Calu3 (cell line): ENCODE data around the gene TARDBP. TPM values are rescaled to one million over a fixed set of nuclear protein-coding genes. Genes with fewer than 3 reads are reported as not detected.

Experiments
- BruUV-seq: library from RNA; stranded (reverse); fragments of 400-500 nt; replicated peaks from 2 replicates; lab custom pipeline; 2021; lab: Mats Ljungman, UMichigan
- CTCF ChIA-PET: fragments of 300-600 bp; sonication (Branson Sonifier 250); formaldehyde crosslinking; loops from one replicate; lab custom pipeline; 2022; ENCODE audit warnings: antibody characterized with exemption; lab: Charles Lee
- DNase-seq: peaks from one replicate; pipeline ENCODE4 v3.0.0; 2022
- H3K27ac Mint-ChIP-seq: one replicate; pipeline ENCODE4 v1.8.0; 2022; ENCODE audit warnings: mixed read lengths; ENCODE audit not compliant: unreplicated experiment
- H3K27me3 Mint-ChIP-seq: one replicate; pipeline ENCODE4 v1.8.0; 2022; ENCODE audit warnings: mixed read lengths; ENCODE audit not compliant: unreplicated experiment
- H3K36me3 Mint-ChIP-seq: one replicate; pipeline ENCODE4 v1.8.0; 2022; ENCODE audit warnings: mild to moderate bottlenecking, moderate library complexity, mixed read lengths; ENCODE audit not compliant: insufficient read depth, unreplicated experiment
- H3K4me1 Mint-ChIP-seq: one replicate; pipeline ENCODE4 v1.8.0; 2022; ENCODE audit warnings: mild to moderate bottlenecking, low read depth, mixed read lengths; ENCODE audit not compliant: unreplicated experiment
- H3K4me3 Mint-ChIP-seq: one replicate; pipeline ENCODE4 v1.8.0; 2022; ENCODE audit warnings: mild to moderate bottlenecking, low read depth, moderate library complexity, mixed read lengths; ENCODE audit not compliant: unreplicated experiment
- H3K9me3 Mint-ChIP-seq: one replicate; pipeline ENCODE4 v1.8.0; 2022; ENCODE audit warnings: low read depth, mixed read lengths; ENCODE audit not compliant: unreplicated experiment
- intact Hi-C: fragments of 100-400 bp; cut with micrococcal nuclease; formaldehyde crosslinking; loops from one replicate; pipeline ENCODE4 v1.10.0; 2022; ENCODE audit not compliant: unreplicated experiment
- total RNA-seq: library from RNA; stranded (reverse); gene quantifications from 2 replicates; pipeline ENCODE4 v1.2.3, GENCODE V29; 2022
- TF ChIP-seq, protein P1 (sequence below): fragments of 200-600 bp; IDR thresholded peaks from one replicate; pipeline ENCODE4 v1.8.0; 2022; ENCODE audit warnings: antibody characterized with exemption; ENCODE audit not compliant: unreplicated experiment

Gene TARDBP
- total RNA-seq, 1 experiment from 2014 or later = 130 TPM

GRCh38 chr1:11064942-11065341 is 52.5 kb downstream of the TARDBP start:
- intact Hi-C loops = no loop called here
- no peak for DNase-seq
- H3K4me3 Mint-ChIP-seq = no peak overlapping the region
- CTCF ChIA-PET = no interaction called here
- H3K4me1 Mint-ChIP-seq = no peaks in the 10 kb centered on the region
- no peaks in the 10 kb centered on the region for H3K27me3 Mint-ChIP-seq
- H3K27ac Mint-ChIP-seq = no peak overlapping the region
- BruUV-seq = no TSS peak
- peaks cover 50% of the 10 kb centered on the region for H3K36me3 Mint-ChIP-seq
- TF ChIP-seq, protein P1, sequence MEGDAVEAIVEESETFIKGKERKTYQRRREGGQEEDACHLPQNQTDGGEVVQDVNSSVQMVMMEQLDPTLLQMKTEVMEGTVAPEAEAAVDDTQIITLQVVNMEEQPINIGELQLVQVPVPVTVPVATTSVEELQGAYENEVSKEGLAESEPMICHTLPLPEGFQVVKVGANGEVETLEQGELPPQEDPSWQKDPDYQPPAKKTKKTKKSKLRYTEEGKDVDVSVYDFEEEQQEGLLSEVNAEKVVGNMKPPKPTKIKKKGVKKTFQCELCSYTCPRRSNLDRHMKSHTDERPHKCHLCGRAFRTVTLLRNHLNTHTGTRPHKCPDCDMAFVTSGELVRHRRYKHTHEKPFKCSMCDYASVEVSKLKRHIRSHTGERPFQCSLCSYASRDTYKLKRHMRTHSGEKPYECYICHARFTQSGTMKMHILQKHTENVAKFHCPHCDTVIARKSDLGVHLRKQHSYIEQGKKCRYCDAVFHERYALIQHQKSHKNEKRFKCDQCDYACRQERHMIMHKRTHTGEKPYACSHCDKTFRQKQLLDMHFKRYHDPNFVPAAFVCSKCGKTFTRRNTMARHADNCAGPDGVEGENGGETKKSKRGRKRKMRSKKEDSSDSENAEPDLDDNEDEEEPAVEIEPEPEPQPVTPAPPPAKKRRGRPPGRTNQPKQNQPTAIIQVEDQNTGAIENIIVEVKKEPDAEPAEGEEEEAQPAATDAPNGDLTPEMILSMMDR = no peak
- H3K9me3 Mint-ChIP-seq = no peaks in the 10 kb centered on the region

DNA sequence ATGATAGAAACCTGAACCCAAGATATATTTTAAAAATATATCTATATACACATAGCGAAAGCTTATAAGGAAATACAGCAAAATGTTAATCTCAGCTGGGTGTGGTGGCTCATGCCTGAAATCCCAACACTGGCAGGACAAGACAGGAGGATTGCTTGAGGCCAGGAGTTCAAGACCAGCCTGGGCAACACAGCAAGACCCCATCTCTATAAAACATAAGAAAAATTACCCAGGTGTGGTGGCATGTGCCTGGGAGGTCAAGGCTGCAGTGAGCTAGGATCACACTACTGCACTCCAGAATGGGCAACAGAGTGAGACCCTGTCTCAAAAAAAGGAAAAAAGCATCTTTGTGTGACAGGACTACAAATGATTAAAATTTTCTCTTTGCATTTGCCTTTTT is 53.3 kb downstream of the TARDBP start:
- BruUV-seq = no TSS peak
- no peak overlapping the region for H3K27ac Mint-ChIP-seq
- no peak for DNase-seq
- intact Hi-C loops = no loop called here
- no peaks in the 10 kb centered on the region for H3K27me3 Mint-ChIP-seq
- H3K4me1 Mint-ChIP-seq = no peaks in the 10 kb centered on the region
- H3K9me3 Mint-ChIP-seq = no peaks in the 10 kb centered on the region
- CTCF ChIA-PET = no interaction called here
- H3K36me3 Mint-ChIP-seq = peaks cover 50% of the 10 kb centered on the region
- H3K4me3 Mint-ChIP-seq = no peak overlapping the region
- TF ChIP-seq, protein P1 = no peak

DNA sequence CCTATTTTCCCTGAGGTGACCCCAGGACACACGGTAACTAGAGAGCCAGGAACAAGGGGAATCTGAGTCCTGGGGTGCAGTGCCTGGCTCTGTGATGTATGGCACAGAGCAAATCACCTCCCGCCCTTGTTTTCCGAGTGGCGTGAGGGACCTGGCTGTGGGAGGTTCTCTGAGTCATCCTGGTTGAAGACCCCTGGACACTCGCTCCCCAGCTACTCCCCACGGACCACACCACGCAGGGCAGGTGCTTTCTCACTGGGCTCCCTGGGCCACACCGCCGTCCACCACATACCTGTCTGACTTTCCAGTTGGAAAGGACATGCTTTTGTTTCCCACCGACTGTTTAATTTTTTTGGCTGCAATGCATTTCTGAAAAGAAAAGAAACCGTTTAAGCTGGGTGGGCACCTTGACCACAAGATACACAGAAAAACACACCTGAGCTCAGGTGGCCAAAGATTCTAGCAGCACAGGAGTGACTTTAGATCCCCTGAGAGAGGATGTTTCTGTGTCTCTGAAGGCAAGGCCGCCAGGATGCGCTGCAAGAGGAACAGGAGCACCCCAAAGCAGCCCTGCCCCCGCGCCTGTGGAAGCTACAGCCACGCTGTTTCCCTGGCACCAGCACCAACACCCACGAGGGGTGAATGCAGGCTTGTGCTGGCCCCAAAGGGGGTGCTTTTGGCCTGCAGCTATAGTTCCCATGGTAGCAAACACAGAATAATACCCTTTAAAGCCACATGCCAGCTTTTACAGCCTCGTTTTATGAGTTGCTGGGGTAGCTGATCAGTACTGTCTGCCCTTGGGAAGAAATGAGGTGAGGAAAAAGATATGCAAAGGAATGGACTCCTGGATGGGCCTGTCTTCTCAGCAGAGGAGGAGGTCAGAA is 55.5 kb downstream of the TARDBP start:
- Mint-ChIP-seq H3K4me3 (no peak overlapping the region), H3K27ac (no peak overlapping the region), H3K4me1 (no peaks in the 10 kb centered on the region), H3K36me3 (peaks cover 50% of the 10 kb centered on the region), H3K27me3 (no peaks in the 10 kb centered on the region), H3K9me3 (no peaks in the 10 kb centered on the region)
- no peak for DNase-seq
- BruUV-seq = no TSS peak
- CTCF ChIA-PET = no interaction called here
- TF ChIP-seq, protein P1 = no peak
- intact Hi-C loops = no loop called here

GRCh38 chr1:11068600-11069473 is 56.4 kb downstream of the TARDBP start:
- CTCF ChIA-PET = no interaction called here
- Mint-ChIP-seq H3K36me3 (peaks cover 43% of the 10 kb centered on the region), H3K4me3 (no peak overlapping the region), H3K9me3 (no peaks in the 10 kb centered on the region), H3K27ac (no peak overlapping the region), H3K27me3 (no peaks in the 10 kb centered on the region), H3K4me1 (no peaks in the 10 kb centered on the region)
- intact Hi-C loops = no loop called here
- no TSS peak for BruUV-seq
- no peak for DNase-seq
- TF ChIP-seq, protein P1 = no peak
